ENCODE measurements around the gene CCDC9. TPM values are rescaled to one million over a fixed set of nuclear protein-coding genes. Genes with fewer than 3 reads are reported as not detected.

Gene CCDC9
- total RNA-seq, 1 donor from 2014 or later = 3.4 TPM

GRCh38 chr19:47273313-47274070 lies 17.2 kb downstream of the CCDC9 start:
- Histone ChIP-seq H3K36me3 (no peaks in the 10 kb centered on the region), H3K4me3 (peak overlapping the region; percentile 70), H3K27ac (peak overlapping the region; percentile 92), H3K4me2 (peak overlapping the region; percentile 88), H4K20me1 (ENCODE audit: low read depth) (peaks cover 33% of the 10 kb centered on the region), H3K9me3 (ENCODE audit: low read depth) (no peaks in the 10 kb centered on the region), H3K27me3 (peaks cover 10% of the 10 kb centered on the region), H2AFZ (replicated peaks) (peak overlapping the region; percentile 28), H3K9ac (peak overlapping the region; percentile 3), H3F3A (ENCODE audit: low read depth) (peaks cover 43% of the 10 kb centered on the region), H3K79me2 (ENCODE audit: low read depth) (no peaks in the 10 kb centered on the region), H3K4me1 (peaks cover 17% of the 10 kb centered on the region)
- peak; percentile 96 for DNase-seq (ENCODE audit: low spot score)
- Mint-ChIP-seq H3K36me3 (peaks cover 14% of the 10 kb centered on the region), H3K4me3 (peak overlapping the region; percentile 88), H3K9me3 (peaks cover 4% of the 10 kb centered on the region), H3K27ac (peak overlapping the region; percentile 62), H3K4me1 (peaks cover 23% of the 10 kb centered on the region), H3K27me3 (ENCODE audit: insufficient read depth, low read depth) (peaks cover 6% of the 10 kb centered on the region)
- TF ChIP-seq, protein P1, sequence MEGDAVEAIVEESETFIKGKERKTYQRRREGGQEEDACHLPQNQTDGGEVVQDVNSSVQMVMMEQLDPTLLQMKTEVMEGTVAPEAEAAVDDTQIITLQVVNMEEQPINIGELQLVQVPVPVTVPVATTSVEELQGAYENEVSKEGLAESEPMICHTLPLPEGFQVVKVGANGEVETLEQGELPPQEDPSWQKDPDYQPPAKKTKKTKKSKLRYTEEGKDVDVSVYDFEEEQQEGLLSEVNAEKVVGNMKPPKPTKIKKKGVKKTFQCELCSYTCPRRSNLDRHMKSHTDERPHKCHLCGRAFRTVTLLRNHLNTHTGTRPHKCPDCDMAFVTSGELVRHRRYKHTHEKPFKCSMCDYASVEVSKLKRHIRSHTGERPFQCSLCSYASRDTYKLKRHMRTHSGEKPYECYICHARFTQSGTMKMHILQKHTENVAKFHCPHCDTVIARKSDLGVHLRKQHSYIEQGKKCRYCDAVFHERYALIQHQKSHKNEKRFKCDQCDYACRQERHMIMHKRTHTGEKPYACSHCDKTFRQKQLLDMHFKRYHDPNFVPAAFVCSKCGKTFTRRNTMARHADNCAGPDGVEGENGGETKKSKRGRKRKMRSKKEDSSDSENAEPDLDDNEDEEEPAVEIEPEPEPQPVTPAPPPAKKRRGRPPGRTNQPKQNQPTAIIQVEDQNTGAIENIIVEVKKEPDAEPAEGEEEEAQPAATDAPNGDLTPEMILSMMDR (IDR thresholded peaks at IDR 0.05) = peak; percentile 20
- no peak for TF ChIP-seq EZH2phosphoT487 (IDR thresholded peaks at IDR 0.05)
- TF ChIP-seq EZH2 (IDR thresholded peaks at IDR 0.05) = no peak

DNA sequence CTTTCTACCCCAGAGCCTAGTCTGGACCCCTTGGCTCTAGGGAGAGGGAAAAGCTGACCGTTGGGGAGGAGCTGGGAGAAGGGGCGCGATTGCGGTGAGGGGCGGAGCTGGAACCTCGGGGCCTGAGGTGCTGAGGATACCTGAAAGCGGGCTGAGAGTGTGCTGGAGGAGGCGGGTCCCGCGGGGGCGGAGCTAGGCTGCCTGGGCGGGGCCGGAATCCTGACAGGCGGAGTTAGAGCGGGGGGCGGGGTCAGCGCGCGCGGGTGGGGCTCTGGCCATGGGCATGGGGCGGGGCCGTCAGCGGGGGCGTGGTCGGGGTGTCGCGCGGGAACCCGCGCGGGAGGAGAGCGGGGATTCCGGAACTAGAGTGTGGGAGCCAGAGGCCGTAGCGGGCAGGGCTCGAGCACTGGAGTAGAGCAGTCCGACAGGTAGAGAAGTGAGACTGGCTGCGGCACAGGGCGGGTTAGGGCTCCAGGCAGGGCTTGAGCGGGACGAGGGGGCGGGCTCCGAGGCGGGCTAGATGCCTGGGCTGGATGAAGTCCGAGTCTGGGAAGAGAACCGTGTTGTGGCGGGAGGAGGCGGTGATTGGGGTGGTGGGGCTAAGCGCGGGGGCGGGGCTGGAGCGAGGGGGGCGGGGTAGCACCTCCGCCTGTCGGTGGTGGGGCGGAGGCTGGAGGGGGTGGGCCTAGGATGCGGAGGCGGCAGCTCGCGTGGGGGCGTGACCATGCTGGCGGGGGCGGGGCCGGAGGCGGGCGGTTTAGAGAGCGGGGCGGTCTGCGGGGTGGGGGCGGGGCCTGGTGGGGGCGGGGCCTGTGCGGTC lies 18.0 kb downstream of the CCDC9 start, which contains the start of gene INAFM1:
Gene INAFM1 (plus strand): TSS at position 815 of the 820 bp plus-strand sequence. CDS start 35 bp downstream, outside the sequence.
- peaks cover 4% of the 10 kb centered on the region for H3K9me3 Mint-ChIP-seq
- H3F3A ChIP-seq (ENCODE audit: low read depth) = peaks cover 43% of the 10 kb centered on the region
- TF ChIP-seq EZH2phosphoT487 (IDR thresholded peaks at IDR 0.05) (no peak), EZH2 (IDR thresholded peaks at IDR 0.05) (no peak)
- TF ChIP-seq, protein P1 (IDR thresholded peaks at IDR 0.05) = no peak
- H3K36me3 ChIP-seq = no peaks in the 10 kb centered on the region
- H3K9ac ChIP-seq = no peak within 1 kb of the TSS
- peaks cover 17% of the 10 kb centered on the region for H3K4me1 ChIP-seq
- peak within 1 kb of the TSS; percentile 95 for H3K4me2 ChIP-seq
- peaks cover 6% of the 10 kb centered on the region for H3K27me3 Mint-ChIP-seq (ENCODE audit: insufficient read depth, low read depth)
- H4K20me1 ChIP-seq (ENCODE audit: low read depth) = peaks cover 33% of the 10 kb centered on the region
- H3K9me3 ChIP-seq (ENCODE audit: low read depth) = no peaks in the 10 kb centered on the region
- H3K79me2 ChIP-seq (ENCODE audit: low read depth) = no peaks in the 10 kb centered on the region
- peak within 1 kb of the TSS; percentile 70 for H3K4me3 ChIP-seq
- peaks cover 10% of the 10 kb centered on the region for H3K27me3 ChIP-seq
- peak within 1 kb of the TSS; percentile 28 for H2AFZ ChIP-seq (replicated peaks)
- peak within 1 kb of the TSS; percentile 89 for H3K4me3 Mint-ChIP-seq
- H3K36me3 Mint-ChIP-seq = peaks cover 12% of the 10 kb centered on the region
- peak; percentile 95 for DNase-seq (ENCODE audit: low spot score)
- peak within 1 kb of the TSS; percentile 92 for H3K27ac ChIP-seq
- H3K4me1 Mint-ChIP-seq = peaks cover 23% of the 10 kb centered on the region
- H3K27ac Mint-ChIP-seq = peak within 1 kb of the TSS; percentile 66

DNA sequence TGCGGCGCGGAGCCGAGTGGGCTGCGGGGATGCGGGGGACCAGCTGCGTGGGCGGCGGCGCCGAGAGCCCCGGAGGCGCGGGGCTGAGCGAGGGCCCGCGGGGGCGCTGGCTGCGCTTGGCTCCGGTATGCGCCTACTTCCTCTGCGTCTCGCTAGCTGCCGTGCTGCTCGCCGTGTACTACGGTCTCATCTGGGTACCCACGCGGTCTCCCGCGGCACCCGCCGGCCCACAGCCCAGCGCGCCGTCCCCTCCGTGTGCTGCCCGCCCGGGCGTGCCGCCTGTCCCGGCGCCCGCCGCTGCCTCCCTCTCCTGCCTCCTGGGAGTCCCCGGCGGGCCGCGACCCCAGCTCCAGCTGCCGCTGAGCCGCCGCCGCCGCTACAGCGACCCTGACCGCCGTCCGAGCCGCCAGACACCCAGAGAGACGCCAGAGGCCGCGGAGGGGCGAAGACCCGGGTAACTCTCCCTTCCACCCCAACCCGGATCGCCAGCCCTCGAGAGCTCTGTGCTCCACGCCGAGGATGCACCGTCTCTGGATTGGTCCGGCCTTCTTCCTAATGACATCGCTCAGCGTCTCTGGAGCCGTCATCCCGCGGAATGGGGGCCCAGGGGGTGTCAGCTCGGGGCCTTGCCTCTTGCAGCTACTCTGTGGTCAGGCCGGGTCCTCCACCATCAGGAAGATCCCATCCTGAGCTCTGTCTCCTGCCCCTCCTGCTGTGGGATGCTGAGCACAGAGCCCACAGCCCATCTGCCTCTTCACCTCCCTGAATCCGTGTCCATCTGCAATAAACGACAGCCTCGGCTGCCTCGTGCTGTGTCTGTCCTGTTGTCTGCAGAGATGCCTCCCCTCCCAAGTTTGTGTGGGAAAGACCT lies 18.8 kb downstream of the CCDC9 start:
- Mint-ChIP-seq H3K4me1 (peaks cover 23% of the 10 kb centered on the region), H3K27ac (peak overlapping the region; percentile 66), H3K4me3 (peak overlapping the region; percentile 89), H3K9me3 (peaks cover 4% of the 10 kb centered on the region), H3K36me3 (peaks cover 12% of the 10 kb centered on the region), H3K27me3 (ENCODE audit: insufficient read depth, low read depth) (peaks cover 4% of the 10 kb centered on the region)
- DNase-seq (ENCODE audit: low spot score) = peak; percentile 72
- Histone ChIP-seq H3K27ac (no peak overlapping the region), H3F3A (ENCODE audit: low read depth) (peaks cover 43% of the 10 kb centered on the region), H3K79me2 (ENCODE audit: low read depth) (no peaks in the 10 kb centered on the region), H2AFZ (replicated peaks) (no peak overlapping the region), H3K9me3 (ENCODE audit: low read depth) (no peaks in the 10 kb centered on the region), H3K9ac (no peak overlapping the region), H3K4me2 (peak overlapping the region; percentile 95), H3K27me3 (peaks cover 10% of the 10 kb centered on the region), H3K36me3 (no peaks in the 10 kb centered on the region), H3K4me3 (peak overlapping the region; percentile 66), H4K20me1 (ENCODE audit: low read depth) (peaks cover 33% of the 10 kb centered on the region), H3K4me1 (peaks cover 17% of the 10 kb centered on the region)
- TF ChIP-seq EZH2phosphoT487 (IDR thresholded peaks at IDR 0.05) = no peak
- TF ChIP-seq EZH2 (IDR thresholded peaks at IDR 0.05) = no peak
- TF ChIP-seq, protein P1 (IDR thresholded peaks at IDR 0.05) = no peak

All from neural progenitor cell (in vitro differentiated cells).